ENCODE measurements around the gene OCIAD2.
"Not testable (repeated sequence)": the region's sequence is repeated elsewhere in the genome, so short reads cannot be mapped to it uniquely, and the experiment has no call there.

The OCIAD2 gene

GRCh38 chr4:48930654-48931053, 24.1 kb upstream of the OCIAD2 start:
- in situ Hi-C loops (cut with HindIII; ENCODE audit: low pct_unique_long_range_greater_than_20kb, low sequenced_read_pairs) = no loop called here
- no peak for TF ChIP-seq JUND (IDR thresholded peaks at IDR 0.05; ENCODE audit: low read depth)
- peak in 1 of 2 experiments; percentile 15 for DNase-seq (ENCODE audit: low read depth in 1 of 2, low spot score in 1 of 2)

- no peak for DNase-seq (ENCODE audit: low read depth in 1 of 2, low spot score in 1 of 2)
- no peak for TF ChIP-seq JUND (IDR thresholded peaks at IDR 0.05; ENCODE audit: low read depth)
- in situ Hi-C loops (cut with HindIII; ENCODE audit: low pct_unique_long_range_greater_than_20kb, low sequenced_read_pairs) = no loop called here
Measured at GRCh38 chr4:48924416-48924815, 17.8 kb upstream of the OCIAD2 start.

- in situ Hi-C loops (cut with HindIII; ENCODE audit: low pct_unique_long_range_greater_than_20kb, low sequenced_read_pairs); DNase-seq (ENCODE audit: low read depth in 1 of 2, low spot score in 1 of 2): not testable (repeated sequence)
Measured at GRCh38 chr4:48923065-48923464, 16.5 kb upstream of the OCIAD2 start.

- in situ Hi-C loops (cut with HindIII; ENCODE audit: low pct_unique_long_range_greater_than_20kb, low sequenced_read_pairs) = no loop called here
- no peak for TF ChIP-seq JUND (IDR thresholded peaks at IDR 0.05; ENCODE audit: low read depth)
- DNase-seq (ENCODE audit: low read depth in 1 of 2, low spot score in 1 of 2) = no peak
Measured at GRCh38 chr4:48914311-48914710, 7.7 kb upstream of the OCIAD2 start.

- in situ Hi-C loops (cut with HindIII; ENCODE audit: low pct_unique_long_range_greater_than_20kb, low sequenced_read_pairs) = no loop called here
- DNase-seq (ENCODE audit: low read depth in 1 of 2, low spot score in 1 of 2) = no peak
- no peak for TF ChIP-seq JUND (IDR thresholded peaks at IDR 0.05; ENCODE audit: low read depth)
Measured at GRCh38 chr4:48913346-48913745, 6.8 kb upstream of the OCIAD2 start.

- no peak for TF ChIP-seq JUND (IDR thresholded peaks at IDR 0.05; ENCODE audit: low read depth)
- no peak for DNase-seq (ENCODE audit: low read depth in 1 of 2, low spot score in 1 of 2)
- in situ Hi-C loops (cut with HindIII; ENCODE audit: low pct_unique_long_range_greater_than_20kb, low sequenced_read_pairs) = no loop called here
Measured at GRCh38 chr4:48912349-48912748, 5.8 kb upstream of the OCIAD2 start.

- in situ Hi-C loops (cut with HindIII; ENCODE audit: low pct_unique_long_range_greater_than_20kb, low sequenced_read_pairs) = no loop called here
- no peak for DNase-seq (ENCODE audit: low read depth in 1 of 2, low spot score in 1 of 2)
- no peak for TF ChIP-seq JUND (IDR thresholded peaks at IDR 0.05; ENCODE audit: low read depth)
Measured at GRCh38 chr4:48910511-48910910, 3.9 kb upstream of the OCIAD2 start.

- in situ Hi-C loops (cut with HindIII; ENCODE audit: low pct_unique_long_range_greater_than_20kb, low sequenced_read_pairs) = no loop called here
- DNase-seq (ENCODE audit: low read depth in 1 of 2, low spot score in 1 of 2) = no peak
- no peak for TF ChIP-seq JUND (IDR thresholded peaks at IDR 0.05; ENCODE audit: low read depth)
Measured at GRCh38 chr4:48909697-48910096, 3.1 kb upstream of the OCIAD2 start.

- in situ Hi-C loops (cut with HindIII; ENCODE audit: low pct_unique_long_range_greater_than_20kb, low sequenced_read_pairs) = no loop called here
- TF ChIP-seq JUND (IDR thresholded peaks at IDR 0.05; ENCODE audit: low read depth) = no peak
Measured at GRCh38 chr4:48908687-48909086, 2.1 kb upstream of the OCIAD2 start.

GRCh38 chr4:48907706-48908477, 1.3 kb upstream of the OCIAD2 start:
- TF ChIP-seq JUND (IDR thresholded peaks at IDR 0.05; ENCODE audit: low read depth) = no peak
- DNase-seq (ENCODE audit: low read depth in 1 of 2, low spot score in 1 of 2) = no peak
- in situ Hi-C loops (cut with HindIII; ENCODE audit: low pct_unique_long_range_greater_than_20kb, low sequenced_read_pairs) = no loop called here

More at GRCh38 chr4:48908687-48909086, 2.1 kb upstream of the OCIAD2 start:
- no peak for DNase-seq (ENCODE audit: low read depth in 1 of 2, low spot score in 1 of 2)

GRCh38 chr4:48905363-48906015, 1.1 kb downstream of the OCIAD2 start:
- TF ChIP-seq JUND (IDR thresholded peaks at IDR 0.05; ENCODE audit: low read depth) = no peak
- in situ Hi-C loops (cut with HindIII; ENCODE audit: low pct_unique_long_range_greater_than_20kb, low sequenced_read_pairs) = no loop called here
- DNase-seq (ENCODE audit: low read depth in 1 of 2, low spot score in 1 of 2) = peak in 1 of 2 experiments; percentile 12

GRCh38 chr4:48904541-48905142, 1.9 kb downstream of the OCIAD2 start:
- in situ Hi-C loops (cut with HindIII; ENCODE audit: low pct_unique_long_range_greater_than_20kb, low sequenced_read_pairs) = no loop called here
- DNase-seq (ENCODE audit: low read depth in 1 of 2, low spot score in 1 of 2) = no peak
- no peak for TF ChIP-seq JUND (IDR thresholded peaks at IDR 0.05; ENCODE audit: low read depth)

GRCh38 chr4:48904101-48904500, 2.5 kb downstream of the OCIAD2 start:
- in situ Hi-C loops (cut with HindIII; ENCODE audit: low pct_unique_long_range_greater_than_20kb, low sequenced_read_pairs) = no loop called here
- DNase-seq (ENCODE audit: low read depth in 1 of 2, low spot score in 1 of 2) = no peak
- no peak for TF ChIP-seq JUND (IDR thresholded peaks at IDR 0.05; ENCODE audit: low read depth)
